ENCODE data around the gene CRYBG2.

- TF ChIP-seq CTCF (IDR thresholded peaks at IDR 0.05), result no peak
- no peak for TF ChIP-seq FOXJ3 (CRISPR knock-in tag; IDR thresholded peaks at IDR 0.05; ENCODE audit: borderline replicate concordance)
- TF ChIP-seq AFF4 (CRISPR knock-in tag; IDR thresholded peaks at IDR 0.05; ENCODE audit: borderline replicate concordance), result no peak
- TF ChIP-seq ZNF416 (CRISPR knock-in tag; IDR thresholded peaks at IDR 0.05), result no peak
- no peak for TF ChIP-seq NFE2L1 (CRISPR knock-in tag; IDR thresholded peaks at IDR 0.05)
- no peak for TF ChIP-seq ZBTB21 (CRISPR knock-in tag; IDR thresholded peaks at IDR 0.05; ENCODE audit: borderline replicate concordance)
- TF ChIP-seq TEAD4 (CRISPR knock-in tag; IDR thresholded peaks at IDR 0.05), result no peak
- TF ChIP-seq E2F1 (CRISPR knock-in tag; IDR thresholded peaks at IDR 0.05), result no peak
- no peak for TF ChIP-seq IRF1 (CRISPR knock-in tag; IDR thresholded peaks at IDR 0.05)
- TF ChIP-seq ESRRA (CRISPR knock-in tag; IDR thresholded peaks at IDR 0.05; ENCODE audit: borderline replicate concordance), result no peak
- TF ChIP-seq ATF3 (CRISPR knock-in tag; conservative IDR thresholded peaks at IDR 0.05), result no peak
- no peak for TF ChIP-seq ZNF532 (CRISPR knock-in tag; IDR thresholded peaks at IDR 0.05; ENCODE audit: borderline replicate concordance)
These were observed 26.0 kb downstream of the CRYBG2 start for GRCh38 chr1:26327956-26328362.

Measured in WTC11 (cell line).